Measurements from ENCODE around the gene RBFA.

- no peak for TF ChIP-seq CTCF (IDR thresholded peaks at IDR 0.05; ENCODE audit: low read depth, low read length)
- TF ChIP-seq POLR2A (IDR thresholded peaks at IDR 0.05; ENCODE audit: extremely low read depth, insufficient read length) = no peak
These were observed 46.7 kb upstream of the RBFA start for GRCh38 chr18:79987566-79987965.
